Stimulated activated CD4-positive, alpha-beta T cell treated with anti-CD3 and anti-CD28 coated beads, Interleukin-12 subunit alpha, Interleukin-12 subunit beta, amount 100 ng/mL, for 4 hours (primary cell): Measurements from ENCODE around the gene DENND1C.
"Not testable (repeated sequence)": the region's sequence is repeated elsewhere in the genome, so short reads cannot be mapped to it uniquely, and the experiment has no call there.

ENCODE experiments used
- DNase-seq: peaks from one replicate; pipeline ENCODE4 v3.0.0-alpha.2; 2020

DENND1C gene

GRCh38 chr19:6508028-6508771, 26.6 kb upstream of the DENND1C start:
- not testable (repeated sequence) for DNase-seq

DNA sequence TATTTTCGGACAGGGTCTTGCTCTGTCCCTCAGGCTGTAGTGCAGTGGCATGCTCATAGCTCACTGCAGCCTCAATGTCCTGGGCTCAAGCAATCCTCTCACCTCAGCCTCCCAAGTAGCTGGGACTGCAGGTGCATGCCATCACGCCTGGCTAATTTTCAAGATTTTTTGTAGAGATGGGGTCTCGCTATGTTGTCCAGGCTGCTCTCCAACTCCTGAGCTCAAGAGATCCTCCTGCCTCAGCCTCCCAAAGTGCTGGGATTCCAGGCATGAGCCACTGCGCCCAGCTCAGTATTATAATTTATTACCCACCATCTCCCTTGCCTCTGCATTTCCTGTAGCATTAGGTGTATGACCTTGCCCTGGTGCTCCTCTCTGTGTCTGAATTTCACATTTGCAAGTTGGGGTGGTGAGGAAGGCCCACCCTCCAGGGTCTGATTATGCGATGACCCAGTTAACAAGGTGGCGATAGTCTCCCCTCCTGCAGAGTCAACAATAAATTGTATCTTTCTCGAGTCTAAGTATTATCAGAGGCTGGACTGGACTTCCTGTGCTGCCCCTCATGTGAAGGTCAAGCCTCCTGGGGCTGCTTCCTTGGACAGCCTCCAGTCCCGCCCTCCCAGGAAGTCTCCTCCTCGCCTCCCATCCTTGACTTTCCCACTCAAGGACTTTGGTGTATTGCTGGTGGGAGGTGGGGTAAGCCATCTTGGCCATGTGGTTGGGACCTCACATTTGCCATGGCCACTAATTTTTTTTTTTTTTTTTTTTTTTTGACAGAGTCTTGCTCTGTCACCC, 22.0 kb upstream of the DENND1C start:
- no peak for DNase-seq

GRCh38 chr19:6501740-6502648, 20.4 kb upstream of the DENND1C start, which contains the start of gene TUBB4A:
TSS of gene TUBB4A (minus strand) at chr19:6502309. CDS start at chr19:6502212, 97 bp downstream.
- DNase-seq = peak; percentile 46

DNA sequence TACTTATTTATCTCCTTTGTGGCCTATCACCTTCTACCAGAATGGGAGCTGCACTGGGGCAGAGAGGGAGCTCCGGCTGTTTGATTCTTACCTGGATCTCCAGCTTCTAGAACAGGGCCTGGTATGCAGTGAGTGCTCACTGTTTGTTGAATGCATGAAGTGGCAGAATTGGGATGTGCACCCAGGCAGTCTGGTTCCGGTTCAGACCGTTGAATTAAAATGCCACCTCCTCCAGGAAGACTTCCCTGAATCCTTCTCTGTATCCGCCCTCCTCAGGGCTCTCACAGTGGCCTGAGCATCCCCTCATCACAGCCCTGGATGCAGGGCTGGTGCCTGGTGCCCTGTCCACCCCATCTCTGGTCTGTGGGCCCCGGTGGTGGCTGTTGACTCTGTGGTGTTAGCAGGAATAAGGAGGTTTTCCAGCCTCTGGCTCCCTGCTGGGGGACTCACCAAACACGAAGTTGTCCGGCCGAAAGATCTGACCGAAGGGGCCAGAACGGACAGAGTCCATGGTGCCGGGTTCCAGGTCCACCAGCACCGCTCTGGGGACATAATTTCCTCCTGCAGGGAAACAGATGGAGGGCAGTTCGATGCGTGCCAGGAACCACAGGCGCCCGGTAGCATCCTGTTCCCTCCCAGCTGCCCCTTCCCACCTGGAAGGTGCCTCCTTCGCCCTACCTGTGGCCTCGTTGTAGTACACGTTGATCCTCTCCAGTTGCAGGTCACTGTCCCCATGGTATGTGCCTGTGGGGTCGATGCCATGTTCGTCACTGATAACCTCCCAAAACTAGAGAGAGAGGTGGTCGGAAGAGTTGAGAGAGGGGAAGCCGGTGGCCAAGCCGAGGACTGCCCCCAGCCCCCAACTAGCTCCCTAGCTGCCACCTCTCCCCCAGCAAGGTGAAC, 19.5 kb upstream of the DENND1C start:
- DNase-seq = no peak

DNA sequence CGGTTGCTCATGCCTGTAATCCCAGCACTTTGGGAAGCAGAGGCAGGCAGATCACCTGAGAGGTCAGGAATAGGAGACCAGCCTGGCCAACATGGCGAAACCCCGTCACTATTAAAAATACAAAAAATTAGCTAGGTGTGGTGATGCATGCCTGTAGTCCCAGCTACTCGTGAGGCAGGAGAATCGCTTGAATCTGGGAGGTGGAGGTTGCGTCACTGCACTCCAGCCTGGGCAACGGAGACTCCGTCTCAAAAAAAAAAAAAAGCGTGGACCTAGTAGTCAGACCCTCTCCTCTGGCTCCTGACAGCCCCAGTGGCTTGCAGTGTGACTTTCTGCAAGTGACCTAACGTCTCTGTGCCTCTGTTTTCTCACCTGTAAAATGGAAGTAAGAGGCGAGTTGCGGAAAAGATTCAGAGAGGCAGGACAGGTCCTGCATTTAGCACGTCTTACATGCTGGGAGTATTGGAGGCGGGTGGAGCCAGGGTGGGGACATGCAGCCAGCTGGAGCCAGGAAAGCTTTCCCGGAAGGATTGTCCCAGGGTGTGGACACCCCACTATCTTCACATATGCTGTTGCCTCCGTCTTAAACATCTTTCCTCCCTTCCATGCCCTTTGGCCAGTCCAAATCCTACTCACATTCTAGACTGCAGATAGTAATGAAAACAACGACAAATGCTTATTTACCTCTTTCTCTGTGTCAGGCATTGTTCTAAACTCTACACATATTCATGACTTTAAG, 17.6 kb upstream of the DENND1C start:
- no peak for DNase-seq

- DNase-seq = no peak
Observed at GRCh38 chr19:6498294-6499036, 16.9 kb upstream of the DENND1C start.

DNA sequence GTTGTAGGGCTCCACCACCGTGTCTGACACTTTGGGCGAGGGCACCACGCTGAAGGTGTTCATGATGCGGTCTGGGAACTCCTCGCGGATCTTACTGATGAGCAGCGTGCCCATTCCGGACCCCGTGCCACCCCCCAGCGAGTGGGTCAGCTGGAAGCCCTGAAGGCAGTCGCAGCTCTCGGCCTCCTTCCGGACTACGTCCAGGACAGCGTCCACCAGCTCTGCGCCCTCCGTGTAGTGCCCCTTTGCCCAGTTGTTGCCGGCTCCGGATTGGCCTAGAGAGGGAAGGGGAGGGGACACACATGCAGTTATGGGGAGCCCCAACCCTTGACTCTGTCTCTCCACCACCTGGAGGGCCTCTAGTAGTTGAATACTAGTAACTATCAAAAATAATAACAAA, 14.4 kb upstream of the DENND1C start:
- no peak for DNase-seq

DNA sequence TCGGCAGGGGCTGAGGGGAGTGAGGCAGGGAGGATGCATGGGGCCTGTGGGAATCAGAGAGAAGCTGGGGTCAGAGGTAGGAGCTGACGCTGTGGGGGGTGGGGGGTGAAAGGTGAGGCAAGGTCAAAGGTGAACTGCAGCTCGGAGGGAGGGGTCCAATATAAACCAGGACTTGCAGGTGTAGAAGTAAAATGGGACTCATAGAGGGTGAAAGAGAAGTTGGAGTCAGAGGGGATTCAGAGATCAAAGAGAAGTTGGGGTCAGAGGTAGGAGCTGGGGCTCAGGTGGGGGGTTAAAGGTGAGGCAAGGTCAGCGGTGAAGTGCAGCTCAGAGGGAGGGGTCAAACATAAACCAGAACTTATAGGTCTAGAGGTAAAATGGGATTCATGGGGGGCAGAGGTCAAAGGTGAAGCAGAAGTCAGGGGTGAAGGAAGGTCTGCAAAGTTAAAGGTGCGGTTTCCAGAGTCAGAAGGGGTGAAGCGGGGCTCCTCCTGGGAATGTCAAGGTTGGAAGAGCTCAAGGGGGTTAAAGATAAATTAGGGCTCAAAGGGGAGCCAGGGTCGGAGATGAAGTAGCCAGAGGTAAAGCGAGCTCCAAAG, 12.9 kb upstream of the DENND1C start:
- no peak for DNase-seq

- DNase-seq = no peak
Observed at GRCh38 chr19:6491802-6492592, 10.4 kb upstream of the DENND1C start.

- no peak for DNase-seq
Observed at GRCh38 chr19:6490134-6490533, 8.5 kb upstream of the DENND1C start.

GRCh38 chr19:6489278-6490061, 7.9 kb upstream of the DENND1C start:
- DNase-seq = no peak

- no peak for DNase-seq
Observed at GRCh38 chr19:6484831-6485230, 3.2 kb upstream of the DENND1C start.

GRCh38 chr19:6484230-6484629, 2.6 kb upstream of the DENND1C start:
- no peak for DNase-seq

GRCh38 chr19:6483235-6483634, 1.6 kb upstream of the DENND1C start:
- DNase-seq = no peak

DNA sequence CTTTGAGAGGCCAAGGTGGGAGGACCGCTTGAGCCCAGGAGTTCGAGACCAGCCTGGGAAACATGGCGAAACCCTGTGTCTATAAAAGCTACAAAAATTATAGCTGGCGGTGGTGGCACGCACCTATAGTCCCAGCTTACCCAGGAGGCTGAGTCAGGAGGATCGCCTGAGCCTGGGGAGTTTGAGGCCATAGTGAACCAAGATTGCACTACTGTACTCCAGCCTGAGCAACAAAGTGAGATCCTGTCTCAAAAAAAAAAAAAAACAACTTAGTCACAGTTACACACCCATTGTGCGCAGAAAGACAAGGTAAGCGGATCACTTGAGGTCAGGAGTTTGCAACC, 728 bp upstream of the DENND1C start:
- DNase-seq = no peak

GRCh38 chr19:6480848-6481415, 655 bp downstream of the DENND1C start:
- DNase-seq = no peak

GRCh38 chr19:6479836-6480398, 1.7 kb downstream of the DENND1C start:
- no peak for DNase-seq

GRCh38 chr19:6478815-6479214, 2.8 kb downstream of the DENND1C start:
- no peak for DNase-seq
